Ammon's horn (tissue), 1 donor: Measurements from ENCODE around the gene SEPTIN12.
"Not testable (repeated sequence)": the region's sequence is repeated elsewhere in the genome, so short reads cannot be mapped to it uniquely, and the experiment has no call there.

Experiments used
- DNase-seq: peaks from one replicate; pipeline ENCODE4 v3.0.0-alpha.2; 2016; ENCODE audit warnings: low spot score

Gene SEPTIN12

GRCh38 chr16:4752351-4753100 is 35.6 kb downstream of the SEPTIN12 start:
- no peak for DNase-seq

- no peak for DNase-seq
These were observed 37.2 kb downstream of the SEPTIN12 start for GRCh38 chr16:4750896-4751295.

DNA sequence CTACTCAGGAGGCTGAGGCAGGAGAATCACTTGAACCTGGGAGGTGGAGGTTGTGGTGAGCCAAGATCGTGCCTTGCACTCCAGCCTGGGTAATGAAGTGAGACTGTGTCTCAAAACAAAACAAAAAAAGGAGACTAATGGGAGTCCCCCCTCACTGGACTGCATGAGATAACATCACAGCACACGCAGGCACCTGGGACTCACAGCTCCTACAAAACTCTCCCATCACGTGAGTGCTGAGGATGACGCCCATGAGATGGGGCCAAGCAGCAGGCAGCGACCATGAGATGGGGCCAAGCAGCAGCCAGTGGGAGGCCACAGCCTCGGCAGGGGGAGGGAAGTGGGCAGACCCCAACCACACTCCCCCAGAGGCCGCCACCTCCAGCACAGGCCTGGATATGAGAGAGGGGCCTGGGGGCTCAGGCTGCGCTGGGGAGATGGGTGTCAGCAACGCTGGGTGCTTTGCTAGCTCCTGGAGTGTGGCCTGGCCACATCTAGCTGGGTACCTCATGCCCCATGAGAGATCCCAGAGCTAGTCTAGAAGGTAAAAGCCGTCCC is 38.4 kb downstream of the SEPTIN12 start:
- no peak for DNase-seq

DNA sequence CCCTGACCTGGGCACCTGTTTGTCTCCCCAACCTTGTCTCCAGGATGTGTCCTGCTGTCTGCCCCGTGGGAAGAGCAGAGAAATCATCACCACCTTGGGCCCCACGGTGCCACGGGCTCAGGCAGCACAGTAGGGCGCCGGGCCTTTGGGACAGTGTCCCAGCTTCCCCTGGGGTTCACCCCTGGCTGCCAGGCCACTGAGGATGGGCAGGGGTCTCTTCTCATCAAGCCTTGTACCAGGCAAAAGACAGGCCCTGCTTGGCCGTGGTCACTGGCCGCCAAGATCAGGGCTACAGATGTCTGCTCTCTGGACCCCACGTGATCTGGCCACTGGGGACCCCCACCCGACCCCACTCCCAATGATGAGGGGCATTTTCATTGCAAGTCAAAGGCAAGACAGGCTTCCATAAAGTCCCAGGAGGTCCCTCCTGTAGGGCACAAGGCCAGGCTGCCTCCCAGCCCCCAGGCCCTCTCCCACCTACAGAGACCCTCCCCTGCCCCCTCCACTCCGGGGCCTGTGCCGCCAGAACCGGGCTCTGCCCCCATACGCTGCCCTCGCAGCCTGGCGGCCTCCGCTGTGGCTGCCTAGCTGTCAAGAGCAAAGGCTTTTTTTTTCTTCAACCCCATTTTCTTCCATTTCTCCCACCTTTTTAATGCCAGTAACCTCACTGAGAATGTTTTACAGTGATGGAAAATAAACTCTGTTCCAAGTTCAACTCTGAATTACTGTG is 39.3 kb downstream of the SEPTIN12 start:
- DNase-seq = no peak

DNA sequence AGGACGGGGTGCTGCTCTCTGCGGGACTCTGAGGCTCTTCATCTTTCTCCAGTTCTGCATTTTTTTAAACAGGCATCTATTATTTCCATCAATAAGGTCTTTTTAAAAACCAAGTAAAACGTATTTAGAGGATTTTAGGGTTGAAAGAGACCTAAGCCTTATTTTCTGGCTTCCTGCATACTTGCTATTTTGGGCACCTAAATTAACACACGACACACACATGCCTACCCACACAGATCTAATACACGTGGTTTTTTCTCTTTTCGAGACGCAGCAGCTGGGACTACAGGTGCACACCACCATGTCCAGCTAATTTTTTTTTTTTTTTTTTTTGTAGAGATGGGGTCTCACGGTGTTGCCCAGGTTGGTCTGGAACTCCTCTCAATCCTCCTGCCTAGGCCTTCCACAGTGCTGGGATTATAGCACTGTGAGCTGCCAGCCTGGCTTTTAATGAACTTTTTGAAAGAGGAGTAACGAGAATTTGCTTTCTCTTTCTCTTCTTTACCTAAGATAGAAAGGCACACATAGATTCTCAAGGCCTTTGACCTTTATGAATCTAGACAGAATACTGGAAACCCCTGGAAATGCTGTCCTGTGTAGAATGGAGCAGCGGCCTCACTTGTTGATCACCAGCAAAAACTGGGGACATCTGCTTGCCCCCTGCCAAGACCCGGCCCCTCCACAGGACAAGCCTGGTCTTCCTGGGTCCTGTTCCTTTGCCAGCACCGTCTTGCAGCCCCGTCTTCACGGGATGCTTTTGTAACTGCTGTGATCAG is 40.1 kb downstream of the SEPTIN12 start:
- no peak for DNase-seq

- peak; percentile 26 for DNase-seq
These were observed 41.1 kb downstream of the SEPTIN12 start for GRCh38 chr16:4746991-4747574.

DNA sequence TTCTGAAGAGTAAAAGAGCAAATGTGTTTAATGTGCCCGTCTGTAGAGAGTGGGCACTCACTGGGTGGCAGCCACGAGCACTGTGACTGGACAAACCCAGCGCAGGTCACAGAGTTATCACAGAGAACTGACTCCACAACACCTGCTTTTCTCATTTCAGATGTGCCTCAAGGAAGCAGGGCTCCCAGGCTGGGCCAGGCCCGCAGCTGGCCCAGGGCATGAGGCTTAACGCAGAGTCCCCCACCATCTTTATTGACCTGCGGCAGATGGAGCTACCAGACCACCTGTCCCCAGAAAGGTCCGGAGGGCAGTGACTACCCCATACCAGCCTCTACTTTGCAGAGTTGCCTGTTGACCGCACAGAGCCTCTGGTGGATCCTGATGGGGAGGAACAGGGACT is 41.9 kb downstream of the SEPTIN12 start:
- no peak for DNase-seq

- no peak for DNase-seq
These were observed 42.9 kb downstream of the SEPTIN12 start for GRCh38 chr16:4745274-4745569.

DNA sequence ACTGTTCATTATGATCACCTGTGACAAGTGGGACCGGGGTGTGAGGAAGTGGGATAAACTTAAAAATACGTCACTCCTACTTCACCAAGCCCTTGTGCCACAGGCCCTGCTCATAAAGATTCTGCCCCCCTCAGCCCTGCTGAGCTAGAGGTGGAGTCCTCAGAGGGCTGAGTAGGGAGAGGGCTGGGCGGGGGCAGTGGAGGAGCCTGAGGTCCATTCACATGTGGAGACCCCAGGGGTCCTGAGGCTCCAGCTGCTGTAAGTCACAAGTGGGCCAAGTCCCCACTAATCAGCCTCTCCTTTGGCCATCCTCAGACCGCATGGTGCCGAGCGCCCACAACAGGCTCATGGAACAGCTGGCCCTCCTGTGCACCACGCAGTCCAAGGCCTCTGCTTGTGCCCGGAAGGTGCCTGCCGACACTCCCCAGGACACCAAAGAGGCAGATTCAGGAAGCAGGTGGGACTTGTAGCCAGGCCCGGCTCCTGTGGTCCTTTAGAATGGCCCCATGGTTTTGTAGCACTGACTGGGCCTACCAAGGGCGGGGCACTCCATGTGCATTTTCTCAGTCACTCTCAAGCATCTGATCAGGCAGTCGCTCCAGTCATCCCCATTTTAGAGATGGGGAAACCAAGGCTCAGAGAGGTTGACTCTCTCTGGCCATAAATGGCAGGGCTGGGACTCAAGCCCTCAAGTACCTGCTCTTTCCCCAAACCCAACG is 43.4 kb downstream of the SEPTIN12 start:
- DNase-seq = no peak

- DNase-seq = no peak
These were observed 44.8 kb downstream of the SEPTIN12 start for GRCh38 chr16:4743226-4743878.

GRCh38 chr16:4738370-4738769 is 49.8 kb downstream of the SEPTIN12 start:
- DNase-seq = not testable (repeated sequence)

DNA sequence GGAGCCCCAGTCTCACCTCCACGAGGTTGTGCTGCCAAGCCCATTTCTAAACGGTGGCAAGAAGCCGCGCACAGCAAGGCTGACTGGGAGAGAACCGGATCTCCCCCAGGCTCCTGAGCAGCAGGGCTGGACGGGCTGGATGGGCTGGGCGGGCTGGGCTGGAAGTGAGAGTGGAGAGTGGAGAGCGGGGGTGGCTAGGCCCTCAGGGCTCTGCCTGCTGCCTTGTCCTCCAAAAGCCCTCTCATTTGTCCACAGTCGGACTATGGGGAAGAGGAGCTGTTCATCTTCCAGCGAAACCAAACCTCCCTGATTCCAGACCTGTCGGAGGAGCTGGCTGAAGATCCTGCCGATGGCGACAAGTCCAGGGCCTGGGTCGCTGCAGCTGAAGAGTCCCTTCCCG is 50.6 kb downstream of the SEPTIN12 start:
- DNase-seq = no peak

DNA sequence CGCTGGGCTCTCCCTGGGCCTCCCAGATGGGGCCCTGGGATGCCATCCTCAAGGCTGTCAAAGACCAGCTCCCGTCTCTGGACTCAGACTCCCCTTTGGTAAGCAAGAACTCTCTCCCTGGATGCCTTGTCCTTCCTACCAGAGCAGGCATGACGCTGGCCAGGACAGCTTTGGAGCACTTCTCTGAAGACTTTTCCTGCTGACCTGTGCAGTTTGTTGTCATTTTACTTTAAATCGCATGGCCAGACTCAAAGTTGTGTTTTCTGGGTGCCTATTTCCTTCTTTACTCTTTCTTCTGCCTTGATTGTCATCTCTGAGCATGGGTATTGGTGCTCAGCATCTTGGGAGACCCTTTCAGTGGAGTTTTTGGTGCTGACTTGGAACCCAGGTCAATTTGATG is 51.6 kb downstream of the SEPTIN12 start:
- DNase-seq = no peak

- peak; percentile 88 for DNase-seq
These were observed 53.2 kb downstream of the SEPTIN12 start for GRCh38 chr16:4734730-4735535.

- peak; percentile 99 for DNase-seq
These were observed 53.9 kb downstream of the SEPTIN12 start, which contains the start of the genes ANKS3 and DNAAF8 for GRCh38 chr16:4734063-4734729. TSS of gene ANKS3 (minus strand) at chr16:4734271. CDS start at chr16:4730149, 4,122 bp downstream. TSS of gene DNAAF8 (plus strand) at chr16:4734537. CDS start at chr16:4736515, 1,978 bp downstream.

DNA sequence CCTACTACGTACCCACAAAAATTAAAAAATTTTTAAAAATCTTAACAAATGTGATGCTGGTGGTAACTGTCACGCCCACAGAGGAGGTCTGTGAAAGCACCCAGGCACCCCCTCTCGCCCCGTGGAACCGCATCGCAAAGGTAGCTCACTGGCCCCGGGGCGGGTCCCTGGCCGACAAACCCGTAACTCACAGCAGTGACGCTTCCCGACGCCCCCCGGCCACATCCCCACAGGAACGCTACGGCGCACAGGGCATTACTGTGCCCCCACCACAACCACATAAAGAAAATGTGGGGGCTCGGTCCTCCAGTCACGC is 54.4 kb downstream of the SEPTIN12 start:
- DNase-seq = no peak

GRCh38 chr16:4733211-4733742 is 54.9 kb downstream of the SEPTIN12 start:
- DNase-seq = no peak

DNA sequence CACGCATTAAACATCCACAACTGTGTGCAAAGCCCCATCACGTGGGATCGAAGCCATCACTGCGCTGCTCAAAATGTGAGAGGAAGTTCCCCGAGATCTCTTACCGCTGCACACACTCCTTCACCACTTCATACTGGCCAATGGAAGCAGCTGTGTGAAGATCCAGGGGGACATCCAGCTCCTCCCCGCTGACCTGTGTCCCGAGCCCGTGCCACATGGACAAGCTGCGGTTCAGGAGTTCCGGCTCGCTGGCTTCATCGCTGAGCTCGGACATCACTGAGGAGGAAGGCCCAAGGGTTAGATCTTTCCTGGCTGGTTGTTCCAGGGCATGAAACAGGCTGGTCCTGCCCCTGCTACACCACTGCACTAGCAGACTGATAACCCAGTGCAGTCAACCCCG is 58.3 kb downstream of the SEPTIN12 start:
- DNase-seq = no peak

- no peak for DNase-seq
These were observed 59.5 kb downstream of the SEPTIN12 start for GRCh38 chr16:4728676-4729075.
